GM18868 (cell line): ENCODE results near the gene KRTCAP3.
"Not testable (repeated sequence)": the region's sequence is repeated elsewhere in the genome, so short reads cannot be mapped to it uniquely, and the experiment has no call there.

Experiments used
- ATAC-seq: cut with Tn5 transposase; IDR thresholded peaks from one replicate; pipeline ENCODE4 v1.9.1; 2021; ENCODE audit warnings: mild to moderate bottlenecking, moderate library complexity; ENCODE audit not compliant: unreplicated experiment

The KRTCAP3 gene, protein sequence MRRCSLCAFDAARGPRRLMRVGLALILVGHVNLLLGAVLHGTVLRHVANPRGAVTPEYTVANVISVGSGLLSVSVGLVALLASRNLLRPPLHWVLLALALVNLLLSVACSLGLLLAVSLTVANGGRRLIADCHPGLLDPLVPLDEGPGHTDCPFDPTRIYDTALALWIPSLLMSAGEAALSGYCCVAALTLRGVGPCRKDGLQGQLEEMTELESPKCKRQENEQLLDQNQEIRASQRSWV

DNA sequence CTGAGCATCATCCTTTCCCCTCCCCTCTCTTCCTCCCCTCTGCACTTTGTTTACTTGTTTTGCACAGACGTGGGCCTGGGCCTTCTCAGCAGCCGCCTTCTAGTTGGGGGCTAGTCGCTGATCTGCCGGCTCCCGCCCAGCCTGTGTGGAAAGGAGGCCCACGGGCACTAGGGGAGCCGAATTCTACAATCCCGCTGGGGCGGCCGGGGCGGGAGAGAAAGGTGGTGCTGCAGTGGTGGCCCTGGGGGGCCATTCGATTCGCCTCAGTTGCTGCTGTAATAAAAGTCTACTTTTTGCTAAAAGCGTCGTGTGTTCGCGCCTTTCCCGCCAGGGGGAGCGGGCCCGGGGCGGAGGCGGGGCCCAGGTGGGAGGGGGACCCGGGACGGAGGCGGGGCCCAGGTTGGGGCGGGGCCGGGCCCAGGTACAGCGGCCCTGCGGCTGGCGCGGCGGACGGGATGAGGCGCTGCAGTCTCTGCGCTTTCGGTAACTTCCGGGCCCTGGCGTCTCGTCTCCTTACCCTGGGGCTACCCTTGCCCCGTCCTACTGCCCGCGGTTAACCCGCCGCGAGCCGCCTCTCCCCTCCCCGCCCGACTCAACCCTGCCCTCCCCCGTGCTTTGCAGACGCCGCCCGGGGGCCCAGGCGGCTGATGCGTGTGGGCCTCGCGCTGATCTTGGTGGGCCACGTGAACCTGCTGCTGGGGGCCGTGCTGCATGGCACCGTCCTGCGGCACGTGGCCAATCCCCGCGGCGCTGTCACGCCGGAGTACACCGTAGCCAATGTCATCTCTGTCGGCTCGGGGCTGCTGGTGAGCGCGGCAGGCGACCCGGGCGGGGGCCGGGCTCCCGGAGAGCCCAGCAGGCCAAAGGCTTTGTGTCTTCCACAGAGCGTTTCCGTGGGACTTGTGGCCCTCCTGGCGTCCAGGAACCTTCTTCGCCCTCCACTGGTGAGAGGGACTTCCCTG lies at the start of gene KRTCAP3:
Gene KRTCAP3, plus strand, starts transcription at position 424 of the 962 bp plus-strand sequence. Its CDS starts 32 bp downstream, at position 456.
- no peak for ATAC-seq

GRCh38 chr2:27393225-27393624 lies 49.0 kb upstream of the KRTCAP3 start:
- ATAC-seq: no peak

- no peak for ATAC-seq
These were observed 43.2 kb upstream of the KRTCAP3 start for GRCh38 chr2:27398962-27399361.

DNA sequence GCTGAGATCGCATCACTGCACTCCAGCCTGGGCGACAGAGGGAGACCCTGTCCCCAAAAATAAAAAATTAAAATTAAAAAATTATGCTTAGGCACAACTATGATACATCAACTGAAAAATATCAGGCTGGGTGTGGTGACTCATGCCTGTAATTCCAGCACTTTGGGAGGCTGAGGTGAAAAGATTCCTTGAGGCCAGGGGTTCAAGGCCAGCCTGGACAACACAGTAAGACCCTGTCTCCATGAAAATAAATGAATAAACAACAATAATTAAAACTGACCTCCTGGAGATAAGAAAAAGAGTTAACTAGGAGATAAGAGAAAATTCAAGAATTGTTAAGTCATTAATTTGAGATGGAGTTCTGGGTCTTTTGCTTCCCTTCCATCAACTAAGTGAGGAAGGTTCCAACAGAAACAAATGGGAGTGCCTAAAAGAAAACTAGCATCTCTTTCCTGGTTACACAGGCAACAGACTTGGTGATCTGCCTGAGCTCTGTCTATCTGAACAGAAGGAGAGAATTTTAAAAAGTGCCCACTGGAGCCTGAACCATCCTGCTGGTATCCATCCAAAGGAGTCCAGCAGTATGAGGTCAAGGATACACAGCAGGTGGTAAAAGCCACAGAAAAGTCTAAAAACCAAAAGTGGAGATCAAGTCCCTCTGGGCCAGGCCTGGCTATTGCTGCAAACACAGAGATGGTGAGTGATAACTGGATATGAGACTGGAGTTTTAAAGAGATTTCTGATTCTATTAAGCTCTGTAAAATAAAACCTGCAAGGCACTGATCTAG lies 41.6 kb upstream of the KRTCAP3 start:
- no peak for ATAC-seq

GRCh38 chr2:27407798-27408491 lies 34.2 kb upstream of the KRTCAP3 start:
- ATAC-seq: no peak

- peak; percentile 13 for ATAC-seq
These were observed 33.4 kb upstream of the KRTCAP3 start for GRCh38 chr2:27408601-27409320.

DNA sequence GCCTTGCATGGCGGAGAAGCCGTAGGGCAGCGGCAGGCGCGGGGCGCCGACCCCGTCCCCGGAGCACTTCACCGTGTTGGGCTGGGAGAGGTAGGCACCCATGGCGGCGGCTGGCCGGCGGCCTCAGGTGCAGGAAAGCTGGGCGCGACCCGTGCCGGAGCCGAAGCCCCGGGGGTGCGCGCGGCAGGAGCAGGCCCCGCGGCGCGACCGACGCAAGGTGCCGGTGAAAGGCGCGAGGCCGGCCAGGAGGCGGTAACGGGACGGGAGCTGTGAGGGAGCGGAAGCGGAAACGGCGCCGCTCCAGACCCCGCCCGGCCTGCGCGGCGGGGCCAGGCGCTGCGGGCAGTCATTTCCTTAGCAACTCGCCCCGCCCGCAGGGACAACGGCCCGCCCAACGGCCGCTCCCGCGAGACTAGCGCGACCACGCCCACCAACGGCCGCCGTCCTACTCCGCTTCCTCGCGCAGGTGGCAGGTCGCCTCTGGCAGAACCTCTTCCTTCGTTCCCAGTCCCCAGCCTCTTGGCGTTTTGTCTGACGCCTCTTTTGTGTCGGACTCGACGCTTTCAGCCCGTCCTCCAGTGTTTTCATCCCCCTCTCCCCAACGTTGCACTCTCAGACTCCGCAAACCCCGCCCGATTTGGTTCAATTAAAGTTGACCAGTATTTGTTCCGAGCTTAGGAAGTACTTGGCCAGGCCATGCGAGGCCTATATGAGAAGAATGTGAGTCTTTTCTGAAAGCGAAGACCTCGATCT lies 32.7 kb upstream of the KRTCAP3 start, which contains the start of gene PPM1G:
Gene PPM1G, minus strand, starts transcription at position 271 of the 753 bp plus-strand sequence. Its CDS starts 169 bp downstream, at position 102.
- ATAC-seq: peak; percentile 96

- no peak for ATAC-seq
These were observed 29.6 kb upstream of the KRTCAP3 start for GRCh38 chr2:27412419-27413152.

- ATAC-seq: no peak
These were observed 26.0 kb upstream of the KRTCAP3 start for GRCh38 chr2:27416151-27416550.

DNA sequence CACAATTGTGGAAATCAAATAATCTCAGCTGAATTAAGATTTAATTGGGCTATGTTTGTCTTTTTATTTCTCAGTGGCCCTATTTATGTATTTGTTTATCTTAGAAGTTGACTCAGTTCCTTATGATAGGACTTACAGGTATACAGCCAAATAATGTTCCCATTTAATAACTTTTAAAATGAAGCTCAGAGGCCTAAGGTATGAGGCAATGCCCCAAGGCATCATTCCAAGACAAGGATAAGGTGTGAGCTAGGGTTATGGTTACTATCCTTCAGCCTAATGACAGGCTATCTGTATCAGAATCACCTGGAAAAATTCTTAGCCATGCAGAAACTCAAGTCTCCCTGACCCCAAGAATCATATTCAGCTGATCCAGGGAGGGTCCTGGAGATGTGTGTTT lies 21.2 kb upstream of the KRTCAP3 start:
- ATAC-seq: no peak

- ATAC-seq: no peak
These were observed 20.4 kb upstream of the KRTCAP3 start for GRCh38 chr2:27421660-27422250.

DNA sequence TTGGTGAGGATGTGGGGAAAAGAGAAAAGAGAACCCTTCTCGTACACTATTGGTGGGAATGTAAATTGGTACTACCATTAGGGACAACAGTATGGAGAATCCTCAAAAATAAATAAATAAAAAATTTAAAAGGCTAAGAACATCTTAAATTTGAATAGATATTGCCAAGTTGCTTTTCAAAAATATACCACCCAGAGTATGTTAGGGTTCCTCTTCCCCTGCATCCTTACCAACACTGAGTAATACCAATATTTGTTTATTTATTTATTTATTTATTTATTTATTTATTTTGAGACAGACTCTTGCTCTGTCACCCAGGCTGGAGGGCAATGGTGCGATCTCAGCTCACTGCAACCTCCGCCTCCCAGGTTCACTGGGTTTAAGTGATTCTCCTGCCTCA lies 19.2 kb upstream of the KRTCAP3 start:
- ATAC-seq: no peak

DNA sequence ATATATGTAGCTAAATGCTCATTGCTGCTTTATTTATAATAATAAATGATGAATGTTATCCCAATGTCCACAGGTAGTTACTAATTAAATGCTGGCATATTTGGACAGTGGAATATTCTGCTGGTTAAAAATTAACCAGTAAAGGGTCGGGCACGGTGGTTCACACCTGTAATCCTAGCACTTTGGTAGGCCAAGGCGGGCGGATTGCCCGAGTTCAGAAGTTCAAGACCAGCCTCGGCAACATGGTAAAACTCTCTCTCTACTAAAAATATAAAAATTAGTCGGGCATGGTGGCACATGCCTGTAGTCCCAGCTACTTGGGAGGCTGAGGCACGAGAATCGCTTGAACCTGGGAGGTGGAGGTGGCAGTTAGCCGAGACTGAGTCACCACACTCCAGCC lies 17.1 kb upstream of the KRTCAP3 start:
- ATAC-seq: not testable (repeated sequence)

- no peak for ATAC-seq
These were observed 14.3 kb upstream of the KRTCAP3 start for GRCh38 chr2:27427863-27428212.

DNA sequence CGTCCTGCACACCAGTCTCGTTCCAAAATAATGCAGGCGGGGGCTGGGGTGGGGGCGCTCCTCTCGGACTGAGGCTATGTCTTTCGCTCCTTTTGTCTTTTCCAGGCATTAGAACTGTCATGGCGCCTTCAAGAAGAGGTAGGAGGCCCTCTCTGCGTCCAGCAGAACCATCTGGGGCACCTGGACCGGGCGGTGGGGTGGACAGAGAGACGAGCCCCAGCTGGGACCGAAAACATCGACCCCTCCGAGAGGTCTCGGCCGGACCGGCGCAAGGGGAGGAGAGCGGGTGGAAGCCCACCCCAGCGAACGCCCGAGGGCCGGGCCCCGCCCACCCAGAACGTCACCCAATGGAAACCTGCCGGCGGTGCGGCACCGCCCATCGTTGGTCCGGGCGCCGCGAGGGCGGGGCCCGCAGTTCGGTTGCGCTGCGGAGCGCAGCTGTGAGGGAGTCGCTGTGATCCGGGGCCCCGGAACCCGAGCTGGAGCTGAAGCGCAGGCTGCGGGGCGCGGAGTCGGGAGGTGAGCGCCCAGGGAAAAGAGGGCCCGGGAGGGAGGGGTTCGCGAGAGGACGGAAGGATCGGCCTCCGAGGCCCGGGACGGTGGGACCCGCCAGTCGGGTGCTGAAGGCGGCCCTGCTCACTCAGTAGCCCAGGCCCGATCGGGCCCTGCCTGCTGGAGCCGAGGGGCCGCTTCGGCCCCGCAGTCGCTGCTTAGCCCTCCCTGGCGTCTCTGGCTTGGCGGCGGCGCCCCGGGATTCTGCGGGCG lies 13.8 kb upstream of the KRTCAP3 start, which contains the start of gene NRBP1:
Gene NRBP1, plus strand, starts transcription at position 419 of the 765 bp plus-strand sequence. CDS start 4,643 bp downstream, outside the sequence.
- ATAC-seq: peak; percentile 86

DNA sequence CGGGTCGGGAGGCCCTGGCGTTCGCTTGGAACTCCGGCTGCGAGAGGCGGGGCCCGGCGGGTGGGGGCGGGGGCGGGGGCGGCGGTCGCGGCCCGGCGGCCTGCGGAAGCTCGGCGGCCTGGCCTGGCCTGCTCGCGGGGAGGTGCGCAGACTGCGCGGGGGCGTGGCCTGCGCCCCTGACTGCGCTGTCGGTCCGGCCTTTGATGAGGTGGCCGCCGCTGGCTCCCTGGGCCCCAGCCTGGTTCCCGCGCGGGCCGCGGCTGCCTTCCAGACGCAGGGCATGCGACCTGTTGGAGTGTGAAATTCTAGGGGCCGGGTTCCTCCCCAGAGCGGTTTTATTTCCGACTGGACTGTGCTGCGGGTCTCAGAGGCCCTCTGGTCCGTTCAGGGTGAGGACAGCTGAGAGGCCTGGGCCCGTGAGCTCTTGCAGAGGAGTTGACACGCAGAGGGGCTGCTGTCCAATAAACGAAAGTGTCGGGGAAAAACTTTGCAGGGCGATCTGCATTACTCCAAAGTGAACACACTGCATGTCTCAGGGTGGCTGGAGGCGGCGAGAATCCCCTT lies 13.1 kb upstream of the KRTCAP3 start:
- peak; percentile 68 for ATAC-seq

GRCh38 chr2:27431395-27431794 lies 10.8 kb upstream of the KRTCAP3 start:
- ATAC-seq: no peak
